ENCODE results near the gene PODXL. TPM values are rescaled to one million over a fixed set of nuclear protein-coding genes. Genes with fewer than 3 reads are reported as not detected.

PODXL gene
- 0.17 and 0.47 TPM in 2 replicates for total RNA-seq

GRCh38 chr7:131556053-131556908 is at the start of gene PODXL:
TSS of gene PODXL (minus strand) at chr7:131556628. CDS start at chr7:131556359, 269 bp downstream.

Other genes starting within 250 kb of the PODXL start
- gene MKLN1, start 228.8 kb downstream of the PODXL start, total RNA-seq, result 27.9 and 40.1 TPM in 2 replicates

All from bronchial smooth muscle cell (primary cell).